Panc1 (cell line): ENCODE measurements around the gene CDK11B.

Experiments used
- POLR2AphosphoS5 ChIP-seq: IDR thresholded peaks from 2 replicates; pipeline ENCODE4 v1.6.1; 2012; ENCODE audit warnings: mild to moderate bottlenecking, low read depth, low read length, moderate library complexity
- TF ChIP-seq, protein P1 (sequence below): fragments of 450-650 bp; IDR thresholded peaks from 2 replicates; pipeline ENCODE4 v1.5.1; 2017; ENCODE audit warnings: mild to moderate bottlenecking

DNA sequence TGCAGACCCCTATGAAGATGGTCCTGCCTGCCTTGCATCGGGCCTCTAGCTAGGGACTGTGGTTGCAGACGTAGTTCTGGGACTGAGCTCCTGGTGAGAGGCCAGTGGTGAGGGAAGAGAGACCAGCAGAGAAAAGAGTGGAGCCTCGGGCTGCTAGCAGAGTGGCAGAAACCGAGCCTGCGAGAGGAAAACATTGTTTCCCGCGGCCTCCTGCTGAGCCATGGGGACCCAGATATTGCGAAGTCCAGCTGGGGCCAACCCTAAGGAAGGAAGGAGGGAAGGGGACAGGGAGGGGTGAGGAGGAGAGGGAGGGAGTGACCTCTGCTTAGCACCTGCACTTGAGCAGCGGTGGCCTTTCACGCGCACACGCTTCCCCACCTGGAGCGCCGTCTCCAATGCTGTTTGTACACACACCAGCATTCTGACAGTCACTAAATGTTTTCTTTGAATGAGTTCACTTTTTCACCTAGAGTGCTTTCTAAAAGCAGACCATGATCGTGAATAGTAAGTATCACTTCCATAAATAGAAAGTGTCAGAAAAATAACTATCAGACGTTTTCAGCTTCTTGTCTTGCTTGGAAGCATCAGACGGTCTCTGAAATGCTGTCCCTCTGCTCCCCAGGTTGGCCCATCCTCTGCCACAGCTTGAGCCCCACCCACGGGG is 56.4 kb downstream of the CDK11B start:
- TF ChIP-seq POLR2AphosphoS5 = no peak
- TF ChIP-seq, protein P1, sequence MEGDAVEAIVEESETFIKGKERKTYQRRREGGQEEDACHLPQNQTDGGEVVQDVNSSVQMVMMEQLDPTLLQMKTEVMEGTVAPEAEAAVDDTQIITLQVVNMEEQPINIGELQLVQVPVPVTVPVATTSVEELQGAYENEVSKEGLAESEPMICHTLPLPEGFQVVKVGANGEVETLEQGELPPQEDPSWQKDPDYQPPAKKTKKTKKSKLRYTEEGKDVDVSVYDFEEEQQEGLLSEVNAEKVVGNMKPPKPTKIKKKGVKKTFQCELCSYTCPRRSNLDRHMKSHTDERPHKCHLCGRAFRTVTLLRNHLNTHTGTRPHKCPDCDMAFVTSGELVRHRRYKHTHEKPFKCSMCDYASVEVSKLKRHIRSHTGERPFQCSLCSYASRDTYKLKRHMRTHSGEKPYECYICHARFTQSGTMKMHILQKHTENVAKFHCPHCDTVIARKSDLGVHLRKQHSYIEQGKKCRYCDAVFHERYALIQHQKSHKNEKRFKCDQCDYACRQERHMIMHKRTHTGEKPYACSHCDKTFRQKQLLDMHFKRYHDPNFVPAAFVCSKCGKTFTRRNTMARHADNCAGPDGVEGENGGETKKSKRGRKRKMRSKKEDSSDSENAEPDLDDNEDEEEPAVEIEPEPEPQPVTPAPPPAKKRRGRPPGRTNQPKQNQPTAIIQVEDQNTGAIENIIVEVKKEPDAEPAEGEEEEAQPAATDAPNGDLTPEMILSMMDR = no peak
